ENCODE data around the gene TNRC6A.

Gene TNRC6A

GRCh38 chr16:24723663-24724062 is 5.8 kb upstream of the TNRC6A start:
- TF ChIP-seq CTCF (conservative IDR thresholded peaks at IDR 0.05; ENCODE audit: low read depth, low read length) = no peak
- no peak overlapping the region for H3K4me3 ChIP-seq (ENCODE audit: low read length)
- DNase-seq (ENCODE audit: low read depth) = no peak

- TF ChIP-seq CTCF (conservative IDR thresholded peaks at IDR 0.05; ENCODE audit: low read depth, low read length) = no peak
- H3K4me3 ChIP-seq (ENCODE audit: low read length) = no peak overlapping the region
Measured at GRCh38 chr16:24728011-24728410, 1.4 kb upstream of the TNRC6A start.

GRCh38 chr16:24728891-24729242 is 584 bp upstream of the TNRC6A start:
- DNase-seq (ENCODE audit: low read depth) = no peak
- H3K4me3 ChIP-seq (ENCODE audit: low read length) = peak overlapping the region; percentile 93
- TF ChIP-seq CTCF (conservative IDR thresholded peaks at IDR 0.05; ENCODE audit: low read depth, low read length) = no peak

More at GRCh38 chr16:24728011-24728410, 1.4 kb upstream of the TNRC6A start:
- no peak for DNase-seq (ENCODE audit: low read depth)

- no peak for TF ChIP-seq CTCF (conservative IDR thresholded peaks at IDR 0.05; ENCODE audit: low read depth, low read length)
- no peak for DNase-seq (ENCODE audit: low read depth)
- peak overlapping the region; percentile 93 for H3K4me3 ChIP-seq (ENCODE audit: low read length)
Measured at GRCh38 chr16:24729951-24730815, 732 bp downstream of the TNRC6A start.

- peak overlapping the region; percentile 93 for H3K4me3 ChIP-seq (ENCODE audit: low read length)
- TF ChIP-seq CTCF (conservative IDR thresholded peaks at IDR 0.05; ENCODE audit: low read depth, low read length) = no peak
- DNase-seq (ENCODE audit: low read depth) = no peak
Measured at GRCh38 chr16:24730914-24731313, 1.5 kb downstream of the TNRC6A start.

- no peak for TF ChIP-seq CTCF (conservative IDR thresholded peaks at IDR 0.05; ENCODE audit: low read depth, low read length)
- DNase-seq (ENCODE audit: low read depth) = no peak
- H3K4me3 ChIP-seq (ENCODE audit: low read length) = no peak overlapping the region
Measured at GRCh38 chr16:24731722-24732419, 2.4 kb downstream of the TNRC6A start.

All from retinal pigment epithelial cell (primary cell).